Cardiac ventricle fibroblast (primary cell): ENCODE results near the gene UBE2O. TPM values are rescaled to one million over a fixed set of nuclear protein-coding genes. Genes with fewer than 3 reads are reported as not detected.

ENCODE experiments used
- total RNA-seq: library from RNA; depleted of rRNA; stranded (reverse); fragments of >200 nt; gene quantifications from 2 replicates; pipeline ENCODE4 v1.2.3, GENCODE V29; 2015

Gene UBE2O
- total RNA-seq = 19.2 and 25.5 TPM in 2 replicates

GRCh38 chr17:76452660-76453430 lies at the start of gene UBE2O:
TSS of gene UBE2O (minus strand) at chr17:76453152. CDS start at chr17:76453141, 11 bp downstream.

GRCh38 chr17:76501018-76501826 lies 48.3 kb upstream of the UBE2O start, which contains the start of gene RHBDF2:
TSS of gene RHBDF2 (minus strand) at chr17:76501423. CDS start at chr17:76481524, 19,899 bp downstream.

GRCh38 chr17:76467366-76467765 lies 14.4 kb upstream of the UBE2O start, which contains the start of gene AANAT:
TSS of gene AANAT (plus strand) at chr17:76467603. CDS start at chr17:76468747, 1,144 bp downstream.

GRCh38 chr17:76384222-76384986 lies 68.5 kb downstream of the UBE2O start, which contains the start of gene SPHK1:
TSS of gene SPHK1 (plus strand) at chr17:76384609. CDS start at chr17:76385645, 1,036 bp downstream.

GRCh38 chr17:76353599-76354316 lies 99.2 kb downstream of the UBE2O start, which contains the start of gene PRPSAP1:
TSS of gene PRPSAP1 (minus strand) at chr17:76353916. CDS start at chr17:76353703, 213 bp downstream.

Other genes with a start within 250 kb of the UBE2O start
- 0.10 and 0.44 TPM in 2 replicates for gene RNF157, start 212.7 kb downstream of the UBE2O start, total RNA-seq
- gene UBALD2, start 187.8 kb downstream of the UBE2O start, total RNA-seq = 4.5 and 5.9 TPM in 2 replicates
- 0.98 and 1.8 TPM in 2 replicates for gene QRICH2, start 144.9 kb downstream of the UBE2O start, total RNA-seq
- gene PRPSAP1, start 99.2 kb downstream of the UBE2O start, total RNA-seq = 23.1 and 35.4 TPM in 2 replicates
- 51.0 and 55.1 TPM in 2 replicates for gene SPHK1, start 68.5 kb downstream of the UBE2O start, total RNA-seq
- gene AANAT, start 14.5 kb upstream of the UBE2O start, total RNA-seq = not detected in 2 replicates
- 5.2 and 10.5 TPM in 2 replicates for gene RHBDF2, start 48.3 kb upstream of the UBE2O start, total RNA-seq
- 126 and 147 TPM in 2 replicates for gene CYGB, start 84.6 kb upstream of the UBE2O start, total RNA-seq
- gene PRCD, start 86.9 kb upstream of the UBE2O start, total RNA-seq = 5.7 and 6.6 TPM in 2 replicates
- gene ST6GALNAC2, start 132.7 kb upstream of the UBE2O start, total RNA-seq = 1.9 TPM in 1 of 2 replicates, not detected in the other
- gene ST6GALNAC1, start 190.6 kb upstream of the UBE2O start, total RNA-seq = not detected in 2 replicates